ENCODE measurements around the gene SLC22A31. TPM values are rescaled to one million over a fixed set of nuclear protein-coding genes. Genes with fewer than 3 reads are reported as not detected.

Gene SLC22A31
- total RNA-seq, 1 experiment from 2014 or later: 8.4 TPM

- Histone ChIP-seq H3K9ac (ENCODE audit: low read length) (no peak overlapping the region), H3K9me2 (replicated peaks; ENCODE audit: low read length) (no peaks in the 10 kb centered on the region), H2AFZ (ENCODE audit: low read length) (no peak overlapping the region), H3K9me3 (ENCODE audit: low read length) (no peaks in the 10 kb centered on the region), H3F3A (ENCODE audit: low read length, unreplicated experiment) (no peaks in the 10 kb centered on the region), H3K27me3 (ENCODE audit: low read length) (no peaks in the 10 kb centered on the region), H4K20me1 (ENCODE audit: low read length) (no peaks in the 10 kb centered on the region), H3K4me2 (ENCODE audit: low read length) (no peak overlapping the region), H3K4me1 (ENCODE audit: insufficient read depth, low read length) (no peaks in the 10 kb centered on the region), H3K27ac (ENCODE audit: low read length) (no peak overlapping the region), H3K79me2 (ENCODE audit: low read length) (0 out of 2 replicates have a peak, but pooled peaks cover 9% of the 10 kb centered on the region), H3K4me3 (ENCODE audit: low read length) (no peak overlapping the region), H3K36me3 (ENCODE audit: low read depth, low read length) (no peaks in the 10 kb centered on the region)
- no TSS peak for BruUV-seq (replicated peaks)
- ATAC-seq: no peak
- ChIA-PET POLR2A (ENCODE audit: unreplicated experiment) (interaction anchor here (0.5 kb wide), 1 partner anchor 439 kb away, joined by 21 read pairs; no protein-coding TSS in a partner anchor), CTCF (no interaction called here)
- TF ChIP-seq EZH2 (IDR thresholded peaks at IDR 0.05; ENCODE audit: low read length, unreplicated experiment) (no peak), EZH2phosphoT487 (IDR thresholded peaks at IDR 0.05; ENCODE audit: borderline replicate concordance, low read length) (no peak)
- TF ChIP-seq, protein P1, sequence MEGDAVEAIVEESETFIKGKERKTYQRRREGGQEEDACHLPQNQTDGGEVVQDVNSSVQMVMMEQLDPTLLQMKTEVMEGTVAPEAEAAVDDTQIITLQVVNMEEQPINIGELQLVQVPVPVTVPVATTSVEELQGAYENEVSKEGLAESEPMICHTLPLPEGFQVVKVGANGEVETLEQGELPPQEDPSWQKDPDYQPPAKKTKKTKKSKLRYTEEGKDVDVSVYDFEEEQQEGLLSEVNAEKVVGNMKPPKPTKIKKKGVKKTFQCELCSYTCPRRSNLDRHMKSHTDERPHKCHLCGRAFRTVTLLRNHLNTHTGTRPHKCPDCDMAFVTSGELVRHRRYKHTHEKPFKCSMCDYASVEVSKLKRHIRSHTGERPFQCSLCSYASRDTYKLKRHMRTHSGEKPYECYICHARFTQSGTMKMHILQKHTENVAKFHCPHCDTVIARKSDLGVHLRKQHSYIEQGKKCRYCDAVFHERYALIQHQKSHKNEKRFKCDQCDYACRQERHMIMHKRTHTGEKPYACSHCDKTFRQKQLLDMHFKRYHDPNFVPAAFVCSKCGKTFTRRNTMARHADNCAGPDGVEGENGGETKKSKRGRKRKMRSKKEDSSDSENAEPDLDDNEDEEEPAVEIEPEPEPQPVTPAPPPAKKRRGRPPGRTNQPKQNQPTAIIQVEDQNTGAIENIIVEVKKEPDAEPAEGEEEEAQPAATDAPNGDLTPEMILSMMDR (conservative IDR thresholded peaks at IDR 0.05; ENCODE audit: low read depth, low read length): no peak
- intact Hi-C loops (cut with micrococcal nuclease): no loop called here
- DNase-seq: no peak
Observed at GRCh38 chr16:89210165-89210903, 10.0 kb upstream of the SLC22A31 start.

- Histone ChIP-seq H3K27me3 (ENCODE audit: low read length) (no peaks in the 10 kb centered on the region), H3F3A (ENCODE audit: low read length, unreplicated experiment) (no peaks in the 10 kb centered on the region), H3K9me3 (ENCODE audit: low read length) (no peaks in the 10 kb centered on the region), H3K4me3 (ENCODE audit: low read length) (no peak overlapping the region), H3K4me2 (ENCODE audit: low read length) (no peak overlapping the region), H3K9ac (ENCODE audit: low read length) (no peak overlapping the region), H4K20me1 (ENCODE audit: low read length) (no peaks in the 10 kb centered on the region), H2AFZ (ENCODE audit: low read length) (no peak overlapping the region), H3K27ac (ENCODE audit: low read length) (no peak overlapping the region), H3K36me3 (ENCODE audit: low read depth, low read length) (no peaks in the 10 kb centered on the region), H3K4me1 (ENCODE audit: insufficient read depth, low read length) (no peaks in the 10 kb centered on the region), H3K9me2 (replicated peaks; ENCODE audit: low read length) (no peaks in the 10 kb centered on the region), H3K79me2 (ENCODE audit: low read length) (0 out of 2 replicates have a peak, but pooled peaks cover 4% of the 10 kb centered on the region)
- DNase-seq (no peak), ATAC-seq (no peak)
- POLR2A ChIA-PET (ENCODE audit: unreplicated experiment): no interaction called here
- TF ChIP-seq, protein P1 (conservative IDR thresholded peaks at IDR 0.05; ENCODE audit: low read depth, low read length): no peak
- TF ChIP-seq EZH2 (IDR thresholded peaks at IDR 0.05; ENCODE audit: low read length, unreplicated experiment): no peak
- no peak for TF ChIP-seq EZH2phosphoT487 (IDR thresholded peaks at IDR 0.05; ENCODE audit: borderline replicate concordance, low read length)
- no TSS peak for BruUV-seq (replicated peaks)
- CTCF ChIA-PET: no interaction called here
- intact Hi-C loops (cut with micrococcal nuclease): no loop called here
Observed at GRCh38 chr16:89209522-89210044, 9.2 kb upstream of the SLC22A31 start.

GRCh38 chr16:89207993-89208392 lies 7.7 kb upstream of the SLC22A31 start:
- H3K36me3 ChIP-seq (ENCODE audit: low read depth, low read length): no peaks in the 10 kb centered on the region
- TF ChIP-seq, protein P1 (conservative IDR thresholded peaks at IDR 0.05; ENCODE audit: low read depth, low read length): no peak
- no peak for TF ChIP-seq EZH2phosphoT487 (IDR thresholded peaks at IDR 0.05; ENCODE audit: borderline replicate concordance, low read length)
- no peak for TF ChIP-seq EZH2 (IDR thresholded peaks at IDR 0.05; ENCODE audit: low read length, unreplicated experiment)
- no peaks in the 10 kb centered on the region for H3K9me3 ChIP-seq (ENCODE audit: low read length)
- no peaks in the 10 kb centered on the region for H3F3A ChIP-seq (ENCODE audit: low read length, unreplicated experiment)
- no TSS peak for BruUV-seq (replicated peaks)
- CTCF ChIA-PET: no interaction called here
- no peaks in the 10 kb centered on the region for H3K9me2 ChIP-seq (replicated peaks; ENCODE audit: low read length)
- H4K20me1 ChIP-seq (ENCODE audit: low read length): 0 out of 2 replicates have a peak, but pooled peaks cover 3% of the 10 kb centered on the region
- no peaks in the 10 kb centered on the region for H3K27me3 ChIP-seq (ENCODE audit: low read length)
- 0 out of 2 replicates have a peak, but pooled peaks cover 2% of the 10 kb centered on the region for H3K4me1 ChIP-seq (ENCODE audit: insufficient read depth, low read length)
- no peak overlapping the region for H3K4me3 ChIP-seq (ENCODE audit: low read length)
- peaks cover 16% of the 10 kb centered on the region for H3K79me2 ChIP-seq (ENCODE audit: low read length)
- H2AFZ ChIP-seq (ENCODE audit: low read length): no peak overlapping the region
- H3K9ac ChIP-seq (ENCODE audit: low read length): no peak overlapping the region
- intact Hi-C loops (cut with micrococcal nuclease): no loop called here
- DNase-seq: no peak
- ATAC-seq: no peak
- H3K4me2 ChIP-seq (ENCODE audit: low read length): no peak overlapping the region
- H3K27ac ChIP-seq (ENCODE audit: low read length): no peak overlapping the region
- POLR2A ChIA-PET (ENCODE audit: unreplicated experiment): no interaction called here
